Hepatocyte (in vitro differentiated cells): ENCODE data around the gene ARHGAP42. TPM values are rescaled to one million over a fixed set of nuclear protein-coding genes. Genes with fewer than 3 reads are reported as not detected.

Source experiments
- DNase-seq: peaks from one replicate; pipeline ENCODE4 v3.0.0-alpha.2; 2016; ENCODE audit warnings: low spot score
- H2AFZ ChIP-seq: fragments of 200-600 bp; sonication (generic); 2 replicates; pipeline ENCODE4 v1.6.0; 2016; ENCODE audit warnings: antibody characterized with exemption, mild to moderate bottlenecking
- H3K27ac ChIP-seq: fragments of 200-600 bp; sonication (generic); 2 replicates; pipeline ENCODE4 v1.5.1; 2016; ENCODE audit warnings: mild to moderate bottlenecking
- H3K27me3 ChIP-seq: fragments of 200-600 bp; sonication (generic); 2 replicates; pipeline ENCODE4 v1.6.1; 2016
- H3K36me3 ChIP-seq: fragments of 200-600 bp; sonication (generic); replicated peaks from 2 replicates; pipeline ENCODE4 v1.5.1; 2016; ENCODE audit warnings: low read depth; ENCODE audit not compliant: insufficient read depth
- H3K4me1 ChIP-seq: fragments of 200-600 bp; sonication (generic); 2 replicates; pipeline ENCODE4 v1.5.1; 2016; ENCODE audit warnings: mild to moderate bottlenecking, moderate library complexity; ENCODE audit not compliant: insufficient read depth
- H3K4me2 ChIP-seq: fragments of 200-600 bp; sonication (generic); 2 replicates; pipeline ENCODE4 v1.6.0; 2016
- H3K4me3 ChIP-seq: fragments of 200-600 bp; sonication (generic); 2 replicates; pipeline ENCODE4 v1.5.1; 2016; ENCODE audit warnings: mild to moderate bottlenecking
- H3K79me2 ChIP-seq: fragments of 200-600 bp; sonication (generic); 2 replicates; pipeline ENCODE4 v1.6.0; 2017; ENCODE audit warnings: mild to moderate bottlenecking
- H3K9me2 ChIP-seq: fragments of 200-600 bp; sonication (generic); replicated peaks from 2 replicates; pipeline ENCODE4 v1.6.0; 2017; ENCODE audit warnings: mild to moderate bottlenecking; ENCODE audit not compliant: insufficient read depth
- H3K9me3 ChIP-seq: fragments of 200-600 bp; sonication (generic); 2 replicates; pipeline ENCODE4 v1.5.1; 2016; ENCODE audit warnings: low read depth, mild to moderate bottlenecking
- H4K20me1 ChIP-seq: fragments of 200-600 bp; sonication (generic); 2 replicates; pipeline ENCODE4 v1.6.0; 2016; ENCODE audit warnings: mild to moderate bottlenecking; ENCODE audit not compliant: insufficient read depth, poor library complexity, severe bottlenecking
- EZH2 ChIP-seq: fragments of 200-600 bp; sonication (generic); IDR thresholded peaks from 2 replicates; pipeline ENCODE4 v1.6.1; 2016; ENCODE audit warnings: antibody characterized with exemption, mild to moderate bottlenecking, borderline replicate concordance
- EZH2phosphoT487 ChIP-seq: fragments of 200-600 bp; sonication (generic); IDR thresholded peaks from one replicate; pipeline ENCODE4 v1.6.1; 2018; ENCODE audit warnings: antibody characterized with exemption, mild to moderate bottlenecking, low read depth, moderate library complexity; ENCODE audit not compliant: unreplicated experiment, severe bottlenecking
- WGBS: methylation state at CpG from one replicate; pipeline ENCODE4 v1.1.6; 2016; ENCODE audit warnings: low lambda C conversion rate; ENCODE audit errors: missing lambda C conversion rate; 5-methylcytosine and 5-hydroxymethylcytosine counted together
- polyA plus RNA-seq: library from polyadenylated mRNA; unstranded; fragments of >200 nt; fragmentation: Nextera tagmentation; extraction: Ambion mirVana; gene quantifications from 2 replicates; pipeline ENCODE4 v1.2.1, GENCODE V29; 2016
- total RNA-seq: library from RNA; depleted of rRNA; stranded (reverse); fragments of >200 nt; gene quantifications from 2 replicates; pipeline ENCODE4 v1.2.3, GENCODE V29; 2014
- TF ChIP-seq, protein P1 (sequence below): fragments of 200-600 bp; sonication (generic); IDR thresholded peaks from 2 replicates; pipeline ENCODE4 v1.5.1; 2016; ENCODE audit warnings: antibody characterized with exemption, mild to moderate bottlenecking; ENCODE audit not compliant: poor library complexity

Gene ARHGAP42
- total and polyA plus RNA-seq, 2 experiments from 2014 or later: 8.7 to 26.5 TPM

- Histone ChIP-seq H3K4me1 (peaks cover 3% of the 10 kb centered on the region), H3K4me3 (no peak overlapping the region), H4K20me1 (no peaks in the 10 kb centered on the region), H3K9me2 (no peaks in the 10 kb centered on the region), H3K27ac (no peak overlapping the region), H3K9me3 (no peaks in the 10 kb centered on the region), H3K36me3 (no peaks in the 10 kb centered on the region), H2AFZ (no peak overlapping the region), H3K27me3 (no peaks in the 10 kb centered on the region), H3K79me2 (no peaks in the 10 kb centered on the region), H3K4me2 (no peak overlapping the region)
- TF ChIP-seq, protein P1, sequence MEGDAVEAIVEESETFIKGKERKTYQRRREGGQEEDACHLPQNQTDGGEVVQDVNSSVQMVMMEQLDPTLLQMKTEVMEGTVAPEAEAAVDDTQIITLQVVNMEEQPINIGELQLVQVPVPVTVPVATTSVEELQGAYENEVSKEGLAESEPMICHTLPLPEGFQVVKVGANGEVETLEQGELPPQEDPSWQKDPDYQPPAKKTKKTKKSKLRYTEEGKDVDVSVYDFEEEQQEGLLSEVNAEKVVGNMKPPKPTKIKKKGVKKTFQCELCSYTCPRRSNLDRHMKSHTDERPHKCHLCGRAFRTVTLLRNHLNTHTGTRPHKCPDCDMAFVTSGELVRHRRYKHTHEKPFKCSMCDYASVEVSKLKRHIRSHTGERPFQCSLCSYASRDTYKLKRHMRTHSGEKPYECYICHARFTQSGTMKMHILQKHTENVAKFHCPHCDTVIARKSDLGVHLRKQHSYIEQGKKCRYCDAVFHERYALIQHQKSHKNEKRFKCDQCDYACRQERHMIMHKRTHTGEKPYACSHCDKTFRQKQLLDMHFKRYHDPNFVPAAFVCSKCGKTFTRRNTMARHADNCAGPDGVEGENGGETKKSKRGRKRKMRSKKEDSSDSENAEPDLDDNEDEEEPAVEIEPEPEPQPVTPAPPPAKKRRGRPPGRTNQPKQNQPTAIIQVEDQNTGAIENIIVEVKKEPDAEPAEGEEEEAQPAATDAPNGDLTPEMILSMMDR: no peak
- TF ChIP-seq EZH2 (no peak), EZH2phosphoT487 (no peak)
- WGBS: 67% methylated on average over 6 of the region's 6 CpGs
- DNase-seq: no peak
These were observed 231.7 kb downstream of the ARHGAP42 start for GRCh38 chr11:100918551-100919500.

DNA sequence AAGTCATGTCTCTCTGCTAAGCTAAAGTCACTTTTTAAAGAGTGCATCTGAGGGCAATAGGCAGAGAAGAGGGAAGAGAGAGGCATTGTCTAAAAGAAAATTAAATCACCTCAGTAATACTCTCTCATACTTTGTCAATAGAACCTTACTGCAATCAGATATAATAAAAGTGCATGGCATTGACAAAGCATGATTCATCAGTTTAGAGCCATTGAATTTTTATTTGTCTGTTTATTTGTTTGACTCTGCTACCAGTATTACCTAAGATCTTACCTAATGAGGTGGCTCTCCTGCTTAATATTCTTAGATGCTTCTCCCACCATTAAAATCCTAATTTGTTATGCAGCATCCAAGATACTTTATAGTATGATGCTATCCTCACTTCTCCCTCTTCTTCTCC, 233.5 kb downstream of the ARHGAP42 start:
- H4K20me1 ChIP-seq: no peaks in the 10 kb centered on the region
- no peaks in the 10 kb centered on the region for H3K9me3 ChIP-seq
- no peak overlapping the region for H2AFZ ChIP-seq
- no peaks in the 10 kb centered on the region for H3K36me3 ChIP-seq
- H3K79me2 ChIP-seq: no peaks in the 10 kb centered on the region
- no peaks in the 10 kb centered on the region for H3K9me2 ChIP-seq
- DNase-seq: no peak
- H3K4me3 ChIP-seq: no peak overlapping the region
- peaks cover 3% of the 10 kb centered on the region for H3K4me1 ChIP-seq
- H3K27ac ChIP-seq: no peak overlapping the region
- H3K4me2 ChIP-seq: no peak overlapping the region
- no peaks in the 10 kb centered on the region for H3K27me3 ChIP-seq
- TF ChIP-seq EZH2phosphoT487 (no peak), EZH2 (no peak)
- TF ChIP-seq, protein P1: no peak

- H3K27ac ChIP-seq: no peak overlapping the region
- no peak overlapping the region for H3K4me3 ChIP-seq
- H3K9me2 ChIP-seq: no peaks in the 10 kb centered on the region
- no peak for DNase-seq
- TF ChIP-seq, protein P1: no peak
- no peak for TF ChIP-seq EZH2
- TF ChIP-seq EZH2phosphoT487: no peak
- no peaks in the 10 kb centered on the region for H4K20me1 ChIP-seq
- H2AFZ ChIP-seq: no peak overlapping the region
- H3K9me3 ChIP-seq: no peaks in the 10 kb centered on the region
- peaks cover 3% of the 10 kb centered on the region for H3K4me1 ChIP-seq
- H3K27me3 ChIP-seq: no peaks in the 10 kb centered on the region
- H3K4me2 ChIP-seq: no peak overlapping the region
- no peaks in the 10 kb centered on the region for H3K36me3 ChIP-seq
- H3K79me2 ChIP-seq: no peaks in the 10 kb centered on the region
- 73% methylated on average over 5 of the region's 5 CpGs for WGBS
These were observed 235.0 kb downstream of the ARHGAP42 start for GRCh38 chr11:100922121-100922520.
